Hematopoietic multipotent progenitor cell treated with erythropoietin and hydrocortisone succinate and interleukin-3 and kit ligand, for 6 days (in vitro differentiated cells): ENCODE measurements around the gene SAYSD1.

Experiments used
- DNase-seq: peaks from one replicate; pipeline ENCODE4 v3.0.0-alpha.2; 2015

SAYSD1 gene

GRCh38 chr6:39056191-39056590, 58.8 kb downstream of the SAYSD1 start:
- no peak for DNase-seq

GRCh38 chr6:39055661-39056060, 59.3 kb downstream of the SAYSD1 start:
- DNase-seq: no peak

GRCh38 chr6:39054577-39055142, 60.3 kb downstream of the SAYSD1 start:
- no peak for DNase-seq
